SH-SY5Y (cell line): ENCODE measurements around the gene PRSS38.

Experiments
- GATA2 ChIP-seq: IDR thresholded peaks from 2 replicates; pipeline ENCODE4 v1.6.1; 2011; ENCODE audit warnings: mild to moderate bottlenecking, low read depth, low read length
- GATA3 ChIP-seq: IDR thresholded peaks from 2 replicates; pipeline ENCODE4 v1.6.1; 2011; ENCODE audit warnings: low read depth, mild to moderate bottlenecking, low read length, moderate library complexity

GRCh38 chr1:227808566-227808965 lies 6.9 kb upstream of the PRSS38 start:
- TF ChIP-seq GATA2 (no peak), GATA3 (no peak)
